ENCODE data around the gene CYS1.

DNA sequence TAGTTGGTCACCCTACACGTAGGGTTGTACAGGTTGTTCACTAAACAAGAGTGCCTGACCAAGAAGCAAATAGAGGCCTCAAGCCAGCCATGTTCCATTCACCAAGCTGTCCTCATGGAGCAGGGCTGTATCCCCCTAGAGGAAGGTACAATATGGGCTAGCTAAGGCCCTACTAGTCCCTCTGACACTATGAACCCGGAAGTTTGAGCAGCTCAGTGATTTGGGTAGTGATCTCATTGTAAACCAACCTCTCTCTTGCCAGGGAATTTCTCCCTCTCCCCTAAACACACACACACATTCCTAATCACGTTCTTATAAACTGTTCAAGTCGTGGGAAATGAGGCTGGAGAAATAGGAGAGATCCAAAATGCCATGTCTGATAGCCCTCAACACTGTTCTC lies 6.7 kb upstream of the CYS1 start:
- TF ChIP-seq, protein P1, sequence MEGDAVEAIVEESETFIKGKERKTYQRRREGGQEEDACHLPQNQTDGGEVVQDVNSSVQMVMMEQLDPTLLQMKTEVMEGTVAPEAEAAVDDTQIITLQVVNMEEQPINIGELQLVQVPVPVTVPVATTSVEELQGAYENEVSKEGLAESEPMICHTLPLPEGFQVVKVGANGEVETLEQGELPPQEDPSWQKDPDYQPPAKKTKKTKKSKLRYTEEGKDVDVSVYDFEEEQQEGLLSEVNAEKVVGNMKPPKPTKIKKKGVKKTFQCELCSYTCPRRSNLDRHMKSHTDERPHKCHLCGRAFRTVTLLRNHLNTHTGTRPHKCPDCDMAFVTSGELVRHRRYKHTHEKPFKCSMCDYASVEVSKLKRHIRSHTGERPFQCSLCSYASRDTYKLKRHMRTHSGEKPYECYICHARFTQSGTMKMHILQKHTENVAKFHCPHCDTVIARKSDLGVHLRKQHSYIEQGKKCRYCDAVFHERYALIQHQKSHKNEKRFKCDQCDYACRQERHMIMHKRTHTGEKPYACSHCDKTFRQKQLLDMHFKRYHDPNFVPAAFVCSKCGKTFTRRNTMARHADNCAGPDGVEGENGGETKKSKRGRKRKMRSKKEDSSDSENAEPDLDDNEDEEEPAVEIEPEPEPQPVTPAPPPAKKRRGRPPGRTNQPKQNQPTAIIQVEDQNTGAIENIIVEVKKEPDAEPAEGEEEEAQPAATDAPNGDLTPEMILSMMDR (IDR thresholded peaks at IDR 0.05; ENCODE audit: insufficient read depth, low read length, poor library complexity, severe bottlenecking) = no peak
- no peak for TF ChIP-seq EZH2phosphoT487 (conservative IDR thresholded peaks at IDR 0.05; ENCODE audit: low read length)
